ENCODE results near the gene EPHB1. TPM values are rescaled to one million over a fixed set of nuclear protein-coding genes. Genes with fewer than 3 reads are reported as not detected.

Gene EPHB1
- total RNA-seq, 1 donor from 2014 or later = 3.0 TPM

GRCh38 chr3:134897391-134898141, 102.5 kb downstream of the EPHB1 start:
- Histone ChIP-seq H3K36me3 (no peaks in the 10 kb centered on the region), H3K9me3 (no peaks in the 10 kb centered on the region), H3K4me1 (no peaks in the 10 kb centered on the region), H3K27ac (no peak overlapping the region), H3K27me3 (ENCODE audit: low read depth) (no peaks in the 10 kb centered on the region), H3K4me3 (no peak overlapping the region)
- TF ChIP-seq CTCF (IDR thresholded peaks at IDR 0.05) = no peak
- intact Hi-C loops (cut with DNase I) = no loop called here
- DNase-seq = no peak
- no peak for ATAC-seq

- intact Hi-C loops (cut with DNase I) = no loop called here
Observed at GRCh38 chr3:134898181-134898754, 103.2 kb downstream of the EPHB1 start.

GRCh38 chr3:134899786-134900185, 104.7 kb downstream of the EPHB1 start:
- H3K36me3 ChIP-seq = no peaks in the 10 kb centered on the region
- H3K4me1 ChIP-seq = no peaks in the 10 kb centered on the region
- no peak for ATAC-seq
- no peak overlapping the region for H3K27ac ChIP-seq
- DNase-seq = no peak
- no peak for TF ChIP-seq CTCF (IDR thresholded peaks at IDR 0.05)
- no peaks in the 10 kb centered on the region for H3K27me3 ChIP-seq (ENCODE audit: low read depth)
- intact Hi-C loops (cut with DNase I) = no loop called here
- H3K4me3 ChIP-seq = no peak overlapping the region
- no peaks in the 10 kb centered on the region for H3K9me3 ChIP-seq

More at GRCh38 chr3:134898181-134898754, 103.2 kb downstream of the EPHB1 start:
- TF ChIP-seq CTCF (IDR thresholded peaks at IDR 0.05) = no peak
- no peak for ATAC-seq
- no peaks in the 10 kb centered on the region for H3K9me3 ChIP-seq
- no peaks in the 10 kb centered on the region for H3K27me3 ChIP-seq (ENCODE audit: low read depth)
- no peaks in the 10 kb centered on the region for H3K36me3 ChIP-seq
- H3K27ac ChIP-seq = no peak overlapping the region
- H3K4me1 ChIP-seq = no peaks in the 10 kb centered on the region
- DNase-seq = no peak
- H3K4me3 ChIP-seq = no peak overlapping the region

- no peak for TF ChIP-seq CTCF (IDR thresholded peaks at IDR 0.05)
- no peak for DNase-seq
- Histone ChIP-seq H3K9me3 (no peaks in the 10 kb centered on the region), H3K4me1 (no peaks in the 10 kb centered on the region), H3K27me3 (ENCODE audit: low read depth) (no peaks in the 10 kb centered on the region), H3K36me3 (no peaks in the 10 kb centered on the region), H3K27ac (no peak overlapping the region), H3K4me3 (no peak overlapping the region)
- ATAC-seq = no peak
- intact Hi-C loops (cut with DNase I) = no loop called here
Observed at GRCh38 chr3:134900482-134900881, 105.4 kb downstream of the EPHB1 start.

GRCh38 chr3:134901461-134901860, 106.4 kb downstream of the EPHB1 start:
- no peaks in the 10 kb centered on the region for H3K36me3 ChIP-seq
- ATAC-seq (no peak), DNase-seq (no peak)
- no peak overlapping the region for H3K27ac ChIP-seq
- intact Hi-C loops (cut with DNase I) = no loop called here
- no peak for TF ChIP-seq CTCF (IDR thresholded peaks at IDR 0.05)
- no peaks in the 10 kb centered on the region for H3K27me3 ChIP-seq (ENCODE audit: low read depth)
- H3K9me3 ChIP-seq = no peaks in the 10 kb centered on the region
- H3K4me1 ChIP-seq = no peaks in the 10 kb centered on the region
- no peak overlapping the region for H3K4me3 ChIP-seq

All from lower lobe of right lung (tissue), 2 donors.